GM21390 (cell line): ENCODE results near the gene CTSG.
"Not testable (repeated sequence)": the region's sequence is repeated elsewhere in the genome, so short reads cannot be mapped to it uniquely, and the experiment has no call there.

Experiments
- ATAC-seq: cut with Tn5 transposase; IDR thresholded peaks from one replicate; pipeline ENCODE4 v1.9.1; 2021; ENCODE audit not compliant: unreplicated experiment

The CTSG gene

GRCh38 chr14:24549064-24549463, 27.0 kb downstream of the CTSG start:
- not testable (repeated sequence) for ATAC-seq

- no peak for ATAC-seq
These were observed 33.6 kb downstream of the CTSG start for GRCh38 chr14:24542346-24542936.

GRCh38 chr14:24535737-24536136, 40.3 kb downstream of the CTSG start:
- no peak for ATAC-seq

GRCh38 chr14:24534286-24534685, 41.8 kb downstream of the CTSG start:
- no peak for ATAC-seq

GRCh38 chr14:24525877-24526620, 50.0 kb downstream of the CTSG start:
- ATAC-seq, result not testable (repeated sequence)
